Parathyroid adenoma (tissue), 2 donors: Measurements from ENCODE around the gene BCL2L11.

ENCODE experiments used
- H2AFZ ChIP-seq: fragments of 300-600 bp; sonication (generic); one replicate; pipeline ENCODE4 v1.7.0; 2017; ENCODE audit warnings: antibody characterized with exemption, mild to moderate bottlenecking
- H3K27ac ChIP-seq: fragments of 300-600 bp; sonication (generic); one replicate; pipeline ENCODE4 v1.7.0; 2017
- H3K27me3 ChIP-seq: fragments of 300-600 bp; sonication (generic); one replicate; pipeline ENCODE4 v1.7.0; 2017; ENCODE audit warnings: low read length; ENCODE audit not compliant: control insufficient read depth, insufficient read depth
- H3K36me3 ChIP-seq: fragments of 300-600 bp; sonication (generic); one replicate; pipeline ENCODE4 v1.7.0; 2017; ENCODE audit warnings: low read length; ENCODE audit not compliant: control insufficient read depth, insufficient read depth
- H3K4me1 ChIP-seq: fragments of 300-600 bp; sonication (generic); one replicate; pipeline ENCODE4 v1.7.0; 2017; ENCODE audit warnings: control low read depth
- H3K4me2 ChIP-seq: fragments of 300-600 bp; sonication (generic); one replicate; pipeline ENCODE4 v1.7.0; 2017; ENCODE audit warnings: low read length
- H3K4me3 ChIP-seq: fragments of 300-600 bp; sonication (generic); one replicate; pipeline ENCODE4 v1.7.0; 2017; ENCODE audit warnings: low read depth, low read length
- H3K79me2 ChIP-seq: fragments of 300-600 bp; sonication (generic); one replicate; pipeline ENCODE4 v1.7.0; 2017; ENCODE audit warnings: control low read depth
- H3K9ac ChIP-seq: fragments of 300-600 bp; sonication (generic); one replicate; pipeline ENCODE4 v1.7.0; 2017; ENCODE audit warnings: mild to moderate bottlenecking
- H3K9me3 ChIP-seq: fragments of 300-600 bp; sonication (generic); one replicate; pipeline ENCODE4 v1.7.0; 2017; ENCODE audit warnings: low read length; ENCODE audit not compliant: control insufficient read depth
- CTCF ChIP-seq: fragments of 300-600 bp; sonication (generic); IDR thresholded peaks from one replicate; pipeline ENCODE4 v1.7.0; 2017; ENCODE audit warnings: antibody characterized with exemption, mild to moderate bottlenecking
- donor health status: primary hyperparathyroidism.

BCL2L11 gene

GRCh38 chr2:111117598-111118480, 2.9 kb upstream of the BCL2L11 start:
- Histone ChIP-seq H3K4me1 (no peaks in the 10 kb centered on the region), H3K9ac (no peak overlapping the region), H3K9me3 (no peaks in the 10 kb centered on the region), H3K27ac (no peak overlapping the region), H3K27me3 (no peaks in the 10 kb centered on the region), H2AFZ (peak overlapping the region; percentile 78), H3K79me2 (no peaks in the 10 kb centered on the region), H3K36me3 (no peaks in the 10 kb centered on the region), H3K4me2 (peak overlapping the region; percentile 66), H3K4me3 (no peak overlapping the region)
- no peak for TF ChIP-seq CTCF

- no peaks in the 10 kb centered on the region for H3K36me3 ChIP-seq
- no peak overlapping the region for H2AFZ ChIP-seq
- no peak overlapping the region for H3K9ac ChIP-seq
- no peak overlapping the region for H3K27ac ChIP-seq
- no peak for TF ChIP-seq CTCF
- H3K4me1 ChIP-seq, result no peaks in the 10 kb centered on the region
- H3K4me2 ChIP-seq, result no peak overlapping the region
- H3K27me3 ChIP-seq, result no peaks in the 10 kb centered on the region
- H3K79me2 ChIP-seq, result no peaks in the 10 kb centered on the region
- no peak overlapping the region for H3K4me3 ChIP-seq
- no peaks in the 10 kb centered on the region for H3K9me3 ChIP-seq
These were observed 2.2 kb upstream of the BCL2L11 start for GRCh38 chr2:111118481-111118980.

GRCh38 chr2:111118981-111119821, 1.5 kb upstream of the BCL2L11 start:
- H3K4me2 ChIP-seq, result peak overlapping the region; percentile 19
- no peaks in the 10 kb centered on the region for H3K9me3 ChIP-seq
- no peaks in the 10 kb centered on the region for H3K27me3 ChIP-seq
- no peak overlapping the region for H3K27ac ChIP-seq
- H3K36me3 ChIP-seq, result no peaks in the 10 kb centered on the region
- no peaks in the 10 kb centered on the region for H3K4me1 ChIP-seq
- no peak overlapping the region for H3K4me3 ChIP-seq
- H3K9ac ChIP-seq, result no peak overlapping the region
- peak overlapping the region; percentile 92 for H2AFZ ChIP-seq
- H3K79me2 ChIP-seq, result peaks cover 6% of the 10 kb centered on the region
- TF ChIP-seq CTCF, result no peak

- Histone ChIP-seq H3K4me1 (peaks cover 3% of the 10 kb centered on the region), H3K79me2 (peaks cover 12% of the 10 kb centered on the region), H3K36me3 (no peaks in the 10 kb centered on the region), H2AFZ (peak overlapping the region; percentile 92), H3K4me3 (peak overlapping the region; percentile 85), H3K9me3 (no peaks in the 10 kb centered on the region), H3K4me2 (peak overlapping the region; percentile 96), H3K27ac (peak overlapping the region; percentile 87), H3K9ac (no peak overlapping the region), H3K27me3 (no peaks in the 10 kb centered on the region)
- TF ChIP-seq CTCF, result no peak
These were observed 877 bp upstream of the BCL2L11 start for GRCh38 chr2:111119822-111120252.
